ENCODE measurements around the gene NEB.

NEB gene

GRCh38 chr2:151438506-151438905, 295.8 kb downstream of the NEB start:
- H3K27me3 ChIP-seq (ENCODE audit: control insufficient read depth in 1 of 2, insufficient read depth in 2 of 2, low read length in 2 of 2): no peaks in the 10 kb centered on the region
- peaks cover 26 to 33% of the 10 kb centered on the region in 2 donors for H3K36me3 ChIP-seq (ENCODE audit: control insufficient read depth in 2 of 2, insufficient read depth in 2 of 2, low read length in 2 of 2)
- no peak overlapping the region for H3K27ac ChIP-seq (ENCODE audit: low read length)
- H3K4me1 ChIP-seq (ENCODE audit: control insufficient read depth, insufficient read depth, low read length): no peaks in the 10 kb centered on the region
- no peak overlapping the region for H3K9ac ChIP-seq (ENCODE audit: low read length in 2 of 2)
- H3K4me3 ChIP-seq (ENCODE audit: low read length in 2 of 2): no peak overlapping the region
- no peaks in the 10 kb centered on the region for H3K9me3 ChIP-seq (ENCODE audit: control insufficient read depth in 2 of 2, low read length in 2 of 2)

- H3K9ac ChIP-seq (ENCODE audit: low read length in 2 of 2): no peak overlapping the region
- H3K9me3 ChIP-seq (ENCODE audit: control insufficient read depth in 2 of 2, low read length in 2 of 2): no peaks in the 10 kb centered on the region
- H3K27ac ChIP-seq (ENCODE audit: low read length): no peak overlapping the region
- H3K4me1 ChIP-seq (ENCODE audit: control insufficient read depth, insufficient read depth, low read length): no peaks in the 10 kb centered on the region
- peaks cover 26 to 33% of the 10 kb centered on the region in 2 donors for H3K36me3 ChIP-seq (ENCODE audit: control insufficient read depth in 2 of 2, insufficient read depth in 2 of 2, low read length in 2 of 2)
- H3K27me3 ChIP-seq (ENCODE audit: control insufficient read depth in 1 of 2, insufficient read depth in 2 of 2, low read length in 2 of 2): no peaks in the 10 kb centered on the region
- H3K4me3 ChIP-seq (ENCODE audit: low read length in 2 of 2): no peak overlapping the region
These were observed 296.6 kb downstream of the NEB start for GRCh38 chr2:151437630-151438029.

Measured in stomach smooth muscle (tissue), 2 donors.